CD4-positive, alpha-beta T cell treated with Interleukin-4 for 1 hour (primary cell): ENCODE results near the gene APOL4.
"Not testable (repeated sequence)": the region's sequence is repeated elsewhere in the genome, so short reads cannot be mapped to it uniquely, and the experiment has no call there.

Experiments
- DNase-seq, 2 donors: peaks; one replicate each; pipeline ENCODE4 v3.0.0-alpha.2; 2020 to 2022

APOL4 gene

DNA sequence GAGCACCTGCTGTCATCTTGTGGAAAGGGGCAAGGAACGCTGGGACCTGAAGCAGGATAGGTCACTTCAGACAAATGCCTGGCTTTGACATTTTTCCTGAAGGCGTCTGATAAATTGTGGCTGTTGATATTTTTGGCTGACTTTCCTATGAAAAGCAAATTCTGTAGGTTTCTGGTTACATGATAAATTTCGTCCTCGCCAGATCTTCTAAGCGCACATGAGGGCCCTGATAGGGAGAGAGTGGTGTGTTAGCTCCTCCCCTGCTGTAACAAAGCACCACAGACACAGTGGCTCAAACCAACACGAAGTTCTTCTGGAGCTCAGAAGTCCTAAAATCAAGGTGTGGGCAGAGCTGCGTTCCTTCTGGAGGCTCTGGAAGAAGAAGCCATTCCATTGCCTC is 19.6 kb downstream of the APOL4 start:
- DNase-seq, result no peak

GRCh38 chr22:36180928-36181327 is 20.7 kb downstream of the APOL4 start:
- DNase-seq, result no peak

DNA sequence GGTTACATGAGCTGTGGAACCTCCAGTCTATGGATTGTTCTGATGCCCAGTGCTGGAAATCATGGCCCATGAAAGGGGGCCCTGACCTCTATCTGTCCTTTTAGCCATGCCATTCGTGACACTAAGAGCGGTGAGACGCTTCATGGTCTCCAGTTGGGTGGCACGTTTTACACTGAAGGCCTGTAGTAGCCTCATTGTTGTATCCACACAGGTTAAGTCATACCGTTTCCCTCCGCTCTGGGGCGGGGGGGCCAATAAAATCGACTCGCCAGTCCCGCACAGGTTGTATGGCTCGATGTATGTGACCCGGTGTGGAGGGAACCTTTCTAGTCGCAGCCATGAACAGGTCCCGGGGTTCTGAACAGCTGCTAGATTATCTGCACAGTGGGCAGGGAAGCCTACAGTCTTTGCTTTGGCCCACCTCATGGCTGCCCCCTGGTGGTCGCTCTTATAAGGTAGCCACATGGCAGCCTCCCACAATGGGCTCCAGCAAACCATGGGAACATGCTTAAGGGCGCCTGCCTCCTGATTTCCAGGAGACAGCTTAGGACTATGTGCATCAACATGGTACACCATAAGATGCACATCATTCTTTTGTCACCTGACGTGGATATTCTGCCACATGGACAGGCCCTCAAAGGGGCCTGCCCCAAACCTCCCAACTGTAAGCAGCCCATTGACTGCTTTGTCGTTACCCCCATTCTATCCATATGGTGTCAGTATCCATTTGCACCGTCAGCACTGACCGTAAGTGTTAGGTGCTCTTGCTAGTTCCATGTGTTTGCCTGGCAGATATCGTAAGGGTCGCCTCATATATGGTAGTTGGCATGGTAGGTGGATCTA is 21.4 kb downstream of the APOL4 start:
- DNase-seq, result peak; percentile 84

- no peak for DNase-seq
Observed at GRCh38 chr22:36177160-36177559, 24.4 kb downstream of the APOL4 start.

DNA sequence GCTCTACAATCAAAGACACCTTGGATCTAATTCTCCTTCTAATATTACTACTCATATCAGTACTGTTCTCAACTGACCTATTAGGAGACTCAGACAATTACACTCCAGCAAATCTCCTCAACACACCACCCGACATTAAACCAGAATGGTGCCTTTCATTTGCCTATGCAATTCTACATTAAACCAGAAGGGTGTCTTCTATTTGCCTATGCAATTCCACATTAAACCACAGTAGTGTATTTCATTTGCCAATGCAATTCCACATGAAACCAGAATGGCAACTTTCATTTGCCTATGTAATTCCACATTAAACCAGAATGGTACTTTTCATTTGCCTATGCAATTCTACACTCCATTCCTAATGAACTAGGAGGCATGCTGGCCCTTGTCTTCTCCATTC is 25.7 kb downstream of the APOL4 start:
- DNase-seq, result no peak

- DNase-seq, result no peak
Observed at GRCh38 chr22:36171941-36172340, 29.7 kb downstream of the APOL4 start.

DNA sequence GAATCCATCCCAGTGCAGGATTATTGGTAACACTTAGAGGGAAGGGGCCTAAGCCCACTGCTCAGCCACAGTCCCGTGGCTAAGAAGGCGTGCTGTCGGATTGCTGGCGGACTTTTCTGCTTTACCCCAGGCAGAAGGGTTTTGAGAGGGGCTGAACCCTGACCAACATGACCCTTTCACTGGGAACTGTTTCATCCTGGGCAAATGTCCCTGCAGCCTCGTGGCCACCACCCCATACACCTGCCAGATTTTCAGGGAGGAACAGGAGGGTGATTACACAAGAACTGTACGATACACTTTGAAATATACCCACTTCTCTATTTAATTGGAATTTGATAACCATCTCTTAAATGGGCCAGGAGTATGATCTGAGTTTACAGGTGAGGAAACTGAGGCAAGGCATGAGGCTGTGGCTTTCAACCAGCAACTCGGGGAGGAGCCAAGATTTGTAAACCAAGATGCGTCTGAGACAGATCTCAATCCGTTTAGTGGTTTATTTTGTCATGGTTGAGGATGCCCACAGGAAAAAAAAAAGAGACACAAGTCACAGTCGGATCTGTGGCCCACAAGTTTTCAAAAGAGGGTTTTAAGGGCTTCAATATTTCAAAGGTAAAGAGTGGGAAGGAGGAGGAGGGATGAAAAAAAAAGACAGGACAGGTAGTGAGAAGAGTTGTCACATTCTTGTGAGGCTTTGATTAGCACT is 34.9 kb downstream of the APOL4 start:
- peak in 1 of 2 donors; percentile 51 for DNase-seq

GRCh38 chr22:36166086-36166485 is 35.5 kb downstream of the APOL4 start:
- DNase-seq, result peak; percentile 29 to 49

- no peak for DNase-seq
Observed at GRCh38 chr22:36165141-36165540, 36.5 kb downstream of the APOL4 start.

GRCh38 chr22:36164621-36165020 is 37.0 kb downstream of the APOL4 start:
- peak in 1 of 2 donors; percentile 18 for DNase-seq

- DNase-seq, result no peak
Observed at GRCh38 chr22:36163497-36163896, 38.1 kb downstream of the APOL4 start.

GRCh38 chr22:36162127-36163034 is 39.2 kb downstream of the APOL4 start:
- peak; percentile 66 to 87 for DNase-seq

DNA sequence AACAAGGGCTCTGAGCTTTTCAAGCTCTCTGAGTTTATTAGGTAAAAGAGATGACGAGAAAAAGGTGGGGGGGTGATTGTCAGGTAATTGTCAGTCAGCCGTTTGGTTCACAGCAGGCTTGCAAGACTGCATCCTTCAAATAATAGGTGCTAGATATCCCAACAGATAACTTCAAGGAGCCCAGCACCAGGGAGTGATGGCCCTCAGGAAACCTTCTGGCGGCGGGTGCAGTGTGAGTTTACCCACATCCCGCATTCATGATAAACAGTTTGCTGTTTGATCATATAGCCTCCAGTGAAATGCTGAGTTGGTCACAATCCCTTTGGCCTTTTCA is 39.8 kb downstream of the APOL4 start:
- DNase-seq, result not testable (repeated sequence)

DNA sequence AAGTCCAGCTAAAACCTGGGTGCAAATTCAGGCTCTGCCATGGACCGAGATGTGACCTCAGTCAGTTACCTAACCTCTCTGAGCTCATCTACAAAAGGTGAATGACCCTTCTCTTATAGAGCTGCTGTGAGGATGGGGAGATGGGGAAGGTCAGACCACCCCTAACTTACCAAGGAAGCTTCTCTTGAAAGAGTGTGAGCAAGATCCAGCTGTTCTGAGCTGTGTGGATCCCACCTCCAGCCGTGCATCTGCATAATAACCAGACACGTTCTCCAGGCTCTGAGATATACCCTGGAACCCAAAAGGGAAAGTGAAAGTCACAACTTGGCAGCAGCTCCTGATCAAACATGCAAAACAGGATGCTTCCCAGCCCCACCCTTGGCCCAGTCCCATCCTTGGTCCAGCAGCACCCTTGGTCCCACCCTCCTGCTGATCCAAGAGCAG is 41.1 kb downstream of the APOL4 start, which contains the start of gene APOL3:
Gene APOL3 (minus strand): TSS at position 257 of the 444 bp plus-strand sequence. CDS start 11,700 bp downstream, outside the sequence.
- peak; percentile 70 to 83 for DNase-seq

DNA sequence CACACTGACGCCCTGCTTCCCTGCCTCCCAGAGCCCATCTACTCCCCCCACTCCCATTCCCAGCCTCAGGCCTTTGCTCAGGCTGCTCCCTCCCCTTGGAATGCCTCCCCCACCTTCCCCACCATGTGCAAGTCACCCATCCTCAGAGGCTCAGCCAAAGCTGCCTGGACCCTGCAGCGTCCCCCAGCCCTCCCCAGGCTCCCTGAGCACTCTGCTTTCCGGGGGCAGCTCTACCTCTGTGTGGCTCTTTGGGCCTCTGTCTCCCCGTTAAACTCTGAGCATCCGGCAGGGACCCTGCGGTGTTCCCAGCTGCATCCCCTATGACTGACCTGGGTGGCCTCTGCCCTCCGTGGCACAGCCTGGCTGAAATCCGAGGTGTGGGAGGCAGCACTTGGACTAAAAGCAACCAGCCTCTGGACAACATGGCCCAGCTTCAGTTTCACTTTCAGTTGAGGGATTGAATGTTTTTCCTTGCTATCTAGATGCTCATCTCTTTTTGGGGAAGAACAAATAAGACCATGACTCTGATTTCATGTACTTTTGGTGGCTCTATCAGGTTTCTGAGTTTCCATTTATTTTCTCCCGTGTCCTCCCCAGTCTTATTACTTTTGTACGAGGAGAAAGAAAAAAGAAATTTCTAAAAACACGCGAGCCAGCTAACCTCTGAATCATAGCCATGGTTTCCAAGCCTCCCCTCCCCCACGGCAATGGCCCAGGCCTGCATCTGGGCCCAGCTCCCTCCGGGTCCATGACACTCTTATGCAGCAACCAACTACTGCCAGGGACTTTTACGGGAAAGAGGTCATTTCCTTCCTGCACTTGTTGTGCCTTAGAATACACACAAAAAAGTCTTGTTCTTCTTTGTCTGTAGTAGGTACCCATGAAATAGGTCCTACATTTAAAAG is 44.8 kb downstream of the APOL4 start:
- peak; percentile 83 to 85 for DNase-seq

DNA sequence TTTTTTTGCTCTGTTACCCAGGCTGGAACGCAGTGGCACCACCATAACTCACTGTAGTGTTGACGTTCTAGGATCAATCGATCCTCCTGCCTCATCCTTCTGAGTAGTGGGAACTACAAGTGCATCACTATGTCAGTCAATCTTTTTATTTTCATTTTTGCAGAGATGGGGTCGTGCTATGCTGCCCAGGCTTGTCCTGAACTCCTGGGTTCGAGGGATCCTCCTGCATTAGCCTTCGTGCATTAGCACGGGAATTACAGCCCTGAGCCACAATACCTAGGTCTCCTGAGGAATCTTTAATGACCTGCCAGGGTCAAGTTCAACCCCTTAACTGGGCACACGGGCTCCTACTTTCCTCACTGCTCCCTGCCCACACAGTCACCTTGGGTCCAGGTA is 45.5 kb downstream of the APOL4 start:
- DNase-seq, result no peak

- no peak for DNase-seq
Observed at GRCh38 chr22:36155702-36156101, 45.9 kb downstream of the APOL4 start.

DNA sequence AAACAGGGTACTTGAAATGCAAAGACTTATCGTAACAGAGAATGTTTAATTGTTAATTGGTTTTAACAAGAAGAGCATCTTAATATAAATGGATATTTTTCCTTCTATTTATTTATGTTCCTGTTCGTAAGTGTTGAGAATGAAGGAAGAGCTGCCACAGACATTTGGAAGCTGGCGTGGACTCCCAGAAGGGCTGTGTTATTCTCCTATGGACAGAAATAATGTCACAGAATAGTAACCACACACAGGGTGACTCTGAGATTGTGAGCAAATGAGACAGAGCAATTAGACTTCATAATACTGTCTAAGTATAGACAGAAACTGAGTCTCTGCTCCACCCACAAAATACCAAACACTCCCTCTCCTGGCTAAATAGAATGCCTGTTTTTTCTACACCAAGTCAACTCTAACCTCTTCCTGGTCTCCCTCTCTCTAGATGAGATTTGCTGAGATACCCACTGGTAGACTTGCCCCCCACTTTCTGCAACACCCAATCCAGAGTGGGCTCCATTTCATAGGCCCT is 47.1 kb downstream of the APOL4 start:
- no peak for DNase-seq

- DNase-seq, result no peak
Observed at GRCh38 chr22:36153501-36154422, 47.8 kb downstream of the APOL4 start.

GRCh38 chr22:36152821-36153220 is 48.8 kb downstream of the APOL4 start:
- DNase-seq, result not testable (repeated sequence)

DNA sequence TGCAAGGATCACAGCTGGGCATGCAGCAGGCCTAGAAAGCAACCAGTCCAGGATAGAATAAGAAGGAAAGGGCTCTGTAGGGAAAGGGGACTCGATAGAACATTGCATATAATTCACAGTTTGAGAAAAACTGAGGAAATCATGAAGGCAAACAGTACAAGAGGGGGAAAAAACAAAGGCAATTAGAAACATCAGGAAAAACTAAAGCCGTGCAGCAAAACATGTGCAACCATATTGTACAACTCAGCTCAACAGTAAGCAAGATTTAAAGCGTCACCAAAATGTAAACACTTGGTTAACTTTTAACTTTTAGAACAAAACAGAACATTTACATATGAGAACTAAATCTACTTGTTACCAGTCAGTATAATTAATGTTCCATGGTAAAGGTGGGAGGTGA is 49.5 kb downstream of the APOL4 start:
- no peak for DNase-seq
